Measurements from ENCODE around the gene SETD3.

SETD3 gene

DNA sequence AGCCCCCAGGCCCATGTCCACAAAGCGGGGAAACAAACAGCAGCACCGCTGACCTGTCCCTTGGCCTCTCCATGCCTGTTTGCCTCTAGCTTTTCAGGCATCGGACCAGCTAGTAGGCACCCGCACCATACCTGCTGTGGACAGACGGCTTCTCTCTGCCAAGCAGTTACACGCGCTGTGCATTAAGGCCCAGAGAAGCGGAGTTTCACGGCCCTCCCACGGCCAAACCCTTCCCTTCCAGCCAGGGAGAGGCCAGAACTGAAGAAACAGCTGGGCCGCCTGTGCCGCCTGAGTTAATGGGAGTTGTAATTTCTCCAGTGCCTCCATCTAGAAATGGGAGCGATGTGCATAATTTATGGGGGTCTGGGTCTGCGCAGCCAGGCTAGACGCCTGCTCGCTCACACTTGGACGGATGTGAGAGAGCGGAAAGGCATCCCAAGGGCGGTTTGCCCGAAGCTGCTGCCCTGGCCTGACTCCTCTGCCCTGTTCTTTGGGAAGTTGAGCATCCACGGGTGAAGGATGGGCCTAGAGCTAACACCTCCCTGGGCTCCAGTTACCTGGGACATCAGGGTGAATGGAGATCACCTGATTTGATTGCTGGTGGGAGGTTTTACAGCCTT, 119.0 kb downstream of the SETD3 start:
- TF ChIP-seq, protein P1, sequence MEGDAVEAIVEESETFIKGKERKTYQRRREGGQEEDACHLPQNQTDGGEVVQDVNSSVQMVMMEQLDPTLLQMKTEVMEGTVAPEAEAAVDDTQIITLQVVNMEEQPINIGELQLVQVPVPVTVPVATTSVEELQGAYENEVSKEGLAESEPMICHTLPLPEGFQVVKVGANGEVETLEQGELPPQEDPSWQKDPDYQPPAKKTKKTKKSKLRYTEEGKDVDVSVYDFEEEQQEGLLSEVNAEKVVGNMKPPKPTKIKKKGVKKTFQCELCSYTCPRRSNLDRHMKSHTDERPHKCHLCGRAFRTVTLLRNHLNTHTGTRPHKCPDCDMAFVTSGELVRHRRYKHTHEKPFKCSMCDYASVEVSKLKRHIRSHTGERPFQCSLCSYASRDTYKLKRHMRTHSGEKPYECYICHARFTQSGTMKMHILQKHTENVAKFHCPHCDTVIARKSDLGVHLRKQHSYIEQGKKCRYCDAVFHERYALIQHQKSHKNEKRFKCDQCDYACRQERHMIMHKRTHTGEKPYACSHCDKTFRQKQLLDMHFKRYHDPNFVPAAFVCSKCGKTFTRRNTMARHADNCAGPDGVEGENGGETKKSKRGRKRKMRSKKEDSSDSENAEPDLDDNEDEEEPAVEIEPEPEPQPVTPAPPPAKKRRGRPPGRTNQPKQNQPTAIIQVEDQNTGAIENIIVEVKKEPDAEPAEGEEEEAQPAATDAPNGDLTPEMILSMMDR (conservative IDR thresholded peaks at IDR 0.05) = no peak
- TF ChIP-seq ZFX (IDR thresholded peaks at IDR 0.05) = no peak

DNA sequence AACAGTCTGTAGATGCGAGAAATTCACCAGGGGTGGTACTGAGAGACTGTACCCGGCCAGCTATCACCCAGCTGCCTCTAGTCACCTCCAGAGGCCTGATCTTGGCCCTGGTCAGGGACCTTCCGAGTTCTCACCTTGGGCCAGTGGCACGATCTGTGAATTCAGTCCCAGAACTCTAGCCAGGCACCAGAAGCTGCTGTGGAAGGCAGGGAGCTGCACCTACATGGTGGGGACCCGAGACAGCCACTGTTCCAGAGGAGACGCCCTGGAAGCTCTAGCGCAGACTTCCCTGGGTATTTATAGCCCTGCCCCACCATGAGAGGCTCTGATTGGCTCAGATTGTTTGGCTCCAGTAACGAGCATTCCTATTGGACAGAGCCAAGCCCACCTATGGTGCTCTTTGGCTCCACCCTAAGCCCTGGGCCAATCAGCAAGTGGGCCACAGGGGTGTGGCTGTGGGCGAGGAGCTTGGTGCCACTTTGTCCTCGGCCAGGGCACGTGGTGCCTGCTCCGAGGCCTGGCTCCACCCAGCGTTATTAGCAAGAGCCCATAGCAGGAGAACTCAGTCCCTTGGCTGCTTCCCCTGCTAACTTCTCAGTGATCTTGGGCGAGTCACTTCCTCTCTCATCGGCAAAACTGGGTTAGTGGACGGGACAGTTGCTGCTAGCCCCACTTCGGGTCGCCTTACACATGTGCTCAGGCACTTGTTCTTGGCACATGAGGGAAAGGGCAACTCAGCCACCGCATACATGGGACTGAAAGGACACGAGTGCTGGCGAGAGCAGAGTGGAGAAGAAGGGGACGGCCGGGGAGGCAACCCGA, 119.7 kb downstream of the SETD3 start:
- no peak for TF ChIP-seq ZFX (IDR thresholded peaks at IDR 0.05)
- TF ChIP-seq, protein P1 (conservative IDR thresholded peaks at IDR 0.05) = no peak
- H3K27ac ChIP-seq = no peak overlapping the region

More for the DNA sequence above, 119.0 kb downstream of the SETD3 start:
- H3K27ac ChIP-seq = no peak overlapping the region

- H3K27ac ChIP-seq = no peak overlapping the region
- TF ChIP-seq ZFX (IDR thresholded peaks at IDR 0.05) = no peak
- TF ChIP-seq, protein P1 (conservative IDR thresholded peaks at IDR 0.05) = no peak
These were observed 120.8 kb downstream of the SETD3 start for GRCh38 chr14:99359906-99360305.

DNA sequence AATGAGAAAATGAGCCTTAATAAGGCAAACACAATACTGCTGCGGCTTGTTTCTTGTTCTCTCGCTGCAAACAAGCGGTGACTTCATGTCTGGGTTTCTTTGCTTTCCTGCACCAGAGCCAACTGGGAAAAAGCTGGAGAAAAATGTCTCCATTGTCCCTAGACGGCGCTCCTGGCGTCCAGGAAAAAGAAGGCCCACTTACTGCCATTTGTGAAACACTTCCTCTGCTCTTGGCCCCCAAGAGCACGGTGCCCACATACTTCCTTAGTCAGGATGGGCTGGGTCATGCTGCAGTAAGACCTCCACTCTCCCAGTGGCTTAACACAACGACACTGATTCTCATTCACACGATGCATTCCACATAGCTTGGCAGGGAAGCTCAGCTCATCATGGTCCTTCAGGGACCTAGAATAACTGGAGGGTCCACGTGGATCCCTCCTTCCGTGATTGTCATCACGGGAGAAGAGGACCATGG, 122.7 kb downstream of the SETD3 start:
- TF ChIP-seq, protein P1 (conservative IDR thresholded peaks at IDR 0.05) = no peak
- TF ChIP-seq ZFX (IDR thresholded peaks at IDR 0.05) = no peak
- no peak overlapping the region for H3K27ac ChIP-seq

GRCh38 chr14:99357151-99357915, 123.3 kb downstream of the SETD3 start:
- no peak overlapping the region for H3K27ac ChIP-seq
- TF ChIP-seq ZFX (IDR thresholded peaks at IDR 0.05) = no peak
- TF ChIP-seq, protein P1 (conservative IDR thresholded peaks at IDR 0.05) = no peak

GRCh38 chr14:99356031-99356608, 124.5 kb downstream of the SETD3 start:
- no peak for TF ChIP-seq ZFX (IDR thresholded peaks at IDR 0.05)
- TF ChIP-seq, protein P1 (conservative IDR thresholded peaks at IDR 0.05) = no peak
- H3K27ac ChIP-seq = no peak overlapping the region
